HT-29 (cell line): ENCODE measurements around the gene JAG2. TPM values are rescaled to one million over a fixed set of nuclear protein-coding genes. Genes with fewer than 3 reads are reported as not detected.

Experiments
- DNase-seq: peaks from one replicate; pipeline ENCODE4 v3.0.0-alpha.2; 2015; ENCODE audit warnings: low spot score
- total RNA-seq: library from RNA; depleted of rRNA; stranded (reverse); fragments of >200 nt; shearing (Covaris generic); gene quantifications from 2 replicates; pipeline ENCODE4 v1.2.3, GENCODE V29; 2014

Gene JAG2
- total RNA-seq, 1 experiment from 2014 or later: 16.0 TPM

DNA sequence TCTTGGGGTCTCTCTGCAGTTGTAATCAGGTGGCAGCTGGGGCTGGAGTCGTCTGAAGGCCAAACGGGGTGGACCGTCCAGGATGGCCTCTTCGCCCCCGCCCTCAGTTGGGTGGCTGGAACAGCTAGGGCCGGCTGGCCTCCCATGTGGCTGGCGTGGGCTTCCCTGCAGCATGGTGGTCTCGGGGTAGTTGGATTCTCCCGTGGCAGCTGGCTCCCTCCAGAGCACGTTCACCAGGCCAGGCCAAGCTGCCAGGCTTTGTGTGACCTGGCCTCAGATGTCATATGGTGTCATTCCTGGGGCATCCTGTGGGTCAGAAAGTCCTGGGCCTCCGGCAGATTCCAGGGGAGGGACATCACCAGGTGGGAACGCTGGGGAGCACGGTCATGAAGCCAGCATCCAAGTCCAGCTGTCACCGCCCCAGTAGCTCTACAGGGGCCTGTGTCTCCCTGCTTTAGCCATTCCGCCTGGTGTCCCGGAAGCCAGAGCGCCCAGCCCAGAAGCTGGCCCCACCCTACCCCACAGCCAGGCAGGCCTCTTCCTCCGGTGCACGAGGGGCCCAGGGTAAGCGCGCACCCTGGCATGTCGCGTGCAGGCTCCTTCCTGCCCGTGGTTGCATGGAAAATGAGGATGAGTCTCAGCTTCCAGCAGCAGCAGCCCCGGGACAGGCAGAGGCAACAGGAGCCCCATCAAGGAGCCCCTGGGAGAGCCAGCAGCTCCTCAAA lies 13.9 kb upstream of the JAG2 start:
- no peak for DNase-seq

DNA sequence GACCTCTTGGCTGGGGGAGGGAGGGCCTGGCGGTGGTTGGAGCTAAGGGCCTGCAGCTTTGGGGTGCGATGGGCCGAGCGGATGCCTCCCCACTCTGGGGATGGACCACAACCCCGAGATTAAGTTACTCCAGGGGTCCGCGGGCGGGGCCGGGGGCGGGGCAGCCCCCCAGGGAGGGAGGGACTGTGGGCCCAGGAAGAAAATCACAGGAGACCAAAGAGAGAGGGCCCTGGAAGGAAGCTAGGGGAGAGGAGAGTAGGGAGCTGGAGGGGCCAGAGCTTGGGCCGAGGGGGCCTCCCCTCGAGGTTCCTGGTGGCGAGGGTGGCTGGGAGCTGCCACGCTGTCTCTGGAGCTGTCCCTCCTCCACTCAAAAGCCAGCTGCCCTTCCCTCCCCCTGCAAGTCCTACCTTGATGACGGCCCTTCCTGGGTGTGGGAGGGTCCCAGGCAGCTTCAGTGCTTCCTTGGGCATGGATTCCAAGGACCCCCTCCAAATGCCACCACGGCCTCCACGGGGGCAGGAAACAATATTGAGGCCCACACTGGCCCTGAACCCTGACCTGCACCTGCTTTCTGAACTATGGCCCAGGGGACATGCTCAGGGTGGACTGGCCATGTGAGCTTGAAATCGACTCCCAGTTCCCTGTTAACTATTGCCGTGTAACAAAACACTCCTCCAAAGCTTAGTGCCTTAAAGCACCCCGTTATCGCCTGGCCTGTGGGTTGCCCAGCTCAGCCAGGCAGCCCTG lies 13.1 kb upstream of the JAG2 start:
- no peak for DNase-seq

DNA sequence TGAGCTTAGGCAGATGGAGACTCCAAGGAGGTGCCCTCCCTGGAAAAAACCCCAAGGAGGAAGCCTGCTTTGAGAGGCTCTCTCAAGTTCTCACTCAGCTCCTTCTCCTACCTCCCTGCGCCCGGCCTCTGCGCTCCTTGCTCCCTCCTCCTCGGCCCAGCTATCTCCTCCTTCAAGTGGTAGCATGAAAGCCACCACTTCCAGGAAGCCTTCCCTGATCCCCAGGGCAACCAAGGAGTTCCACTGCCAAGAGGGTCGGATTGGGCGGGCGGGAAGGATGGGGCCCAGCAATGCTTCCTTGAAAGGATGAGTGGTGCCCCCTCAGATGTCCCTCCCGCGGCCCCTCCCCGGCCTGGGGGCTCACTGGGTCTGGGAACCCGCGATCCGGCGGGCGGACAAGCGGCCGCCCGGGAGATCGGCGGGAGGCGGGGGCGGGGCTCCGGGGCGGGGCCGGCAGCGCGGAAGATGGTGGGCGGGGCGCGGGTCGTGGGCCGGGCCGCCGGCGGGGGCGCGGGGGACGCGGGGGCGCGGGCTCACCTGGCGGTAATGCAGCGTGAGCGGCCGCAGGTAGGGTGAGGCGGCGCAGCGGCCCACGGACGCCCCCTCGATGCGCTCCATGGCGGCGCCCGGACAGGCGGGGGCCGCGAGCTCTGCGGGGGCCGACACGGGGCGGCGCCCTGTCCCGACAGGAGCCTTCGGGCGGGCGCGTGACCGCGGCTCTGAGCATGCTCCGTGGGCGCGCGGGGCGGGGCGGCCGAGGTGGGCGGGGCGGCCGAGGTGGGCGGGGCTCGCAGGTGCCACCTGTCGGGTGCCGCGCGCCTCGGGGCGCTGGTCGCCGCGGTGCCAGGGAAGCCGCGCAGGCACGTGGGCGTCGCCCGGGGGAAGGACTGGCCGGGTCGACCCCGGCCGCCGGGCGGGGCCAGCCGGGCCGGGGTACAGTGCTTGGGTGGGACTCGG lies 12.3 kb upstream of the JAG2 start, which contains the start of gene NUDT14:
Gene NUDT14 (minus strand): TSS at position 721 of the 957 bp plus-strand sequence. CDS start 103 bp downstream, at position 618.
- DNase-seq: peak; percentile 58

DNA sequence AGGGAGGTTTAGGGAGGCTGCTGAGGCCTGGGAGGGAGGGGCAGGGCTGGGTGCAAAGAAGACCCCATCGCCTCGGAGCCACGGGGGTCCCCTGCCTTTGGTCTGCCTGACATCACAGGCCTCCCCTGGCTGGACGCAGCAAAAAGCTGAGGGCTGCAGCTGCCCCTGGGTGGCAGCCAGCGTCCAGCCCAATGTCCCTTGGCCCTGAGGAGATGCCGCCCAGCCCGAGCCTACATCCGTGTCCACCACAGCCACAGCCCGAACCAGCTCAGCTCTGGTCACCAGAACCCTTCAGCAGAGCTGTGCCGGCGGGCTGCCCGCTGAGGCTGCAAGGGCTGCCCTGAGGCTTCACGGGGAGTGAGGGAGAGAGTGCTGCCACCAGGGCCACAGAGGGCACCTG lies 10.6 kb upstream of the JAG2 start:
- no peak for DNase-seq

DNA sequence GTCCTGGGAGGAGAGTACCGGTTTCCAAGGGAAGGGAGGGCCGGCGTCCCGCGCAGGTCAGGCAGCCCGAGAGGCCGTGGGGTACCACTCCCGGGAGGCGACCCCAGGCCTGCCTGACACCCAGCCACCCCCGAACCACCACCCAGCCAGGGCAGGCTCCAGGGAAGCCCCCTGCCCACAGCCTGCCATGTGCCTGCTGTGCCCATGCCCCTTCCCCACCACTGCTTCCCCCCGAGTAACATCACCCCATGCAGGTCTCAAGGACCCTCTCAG lies 10.2 kb upstream of the JAG2 start:
- DNase-seq: no peak

DNA sequence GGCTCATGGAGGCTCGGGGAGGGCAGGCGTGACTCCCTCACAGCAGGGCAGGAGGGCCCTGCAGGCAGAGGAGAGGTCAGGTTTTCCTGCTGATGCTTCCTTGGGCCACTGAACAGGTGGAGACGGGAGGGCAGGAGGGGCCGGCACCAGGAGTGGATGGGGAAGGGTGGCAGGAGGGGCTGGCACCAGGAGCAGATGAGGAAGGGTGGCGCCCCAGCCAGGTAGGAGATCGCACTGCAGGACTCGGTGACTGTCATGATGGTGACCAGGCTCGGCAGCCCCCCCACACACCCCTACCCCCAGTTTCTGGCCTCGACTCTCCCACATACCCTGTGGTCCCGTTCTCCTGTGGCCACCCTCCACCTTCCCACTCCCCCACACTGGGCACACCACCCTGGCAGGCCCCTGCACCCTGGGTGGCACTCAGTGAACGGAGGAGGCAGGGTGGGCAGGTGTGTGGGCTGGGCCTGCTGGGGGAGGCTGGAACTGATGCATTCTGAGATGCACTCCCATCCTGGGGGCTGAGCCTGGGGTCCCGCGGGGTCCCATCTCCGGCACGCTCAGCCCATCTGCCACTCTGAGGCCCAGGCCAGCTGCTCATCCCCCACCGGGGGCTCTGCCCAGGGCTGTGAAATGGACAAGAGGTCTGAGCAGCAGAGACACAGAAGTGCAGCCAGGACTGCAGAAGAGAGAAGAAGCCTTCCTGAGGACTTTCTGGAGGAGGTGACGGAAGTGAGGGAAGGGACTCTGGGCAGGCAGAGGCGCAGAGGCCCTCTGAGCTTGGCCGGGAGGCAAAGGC lies 9.7 kb upstream of the JAG2 start:
- no peak for DNase-seq

DNA sequence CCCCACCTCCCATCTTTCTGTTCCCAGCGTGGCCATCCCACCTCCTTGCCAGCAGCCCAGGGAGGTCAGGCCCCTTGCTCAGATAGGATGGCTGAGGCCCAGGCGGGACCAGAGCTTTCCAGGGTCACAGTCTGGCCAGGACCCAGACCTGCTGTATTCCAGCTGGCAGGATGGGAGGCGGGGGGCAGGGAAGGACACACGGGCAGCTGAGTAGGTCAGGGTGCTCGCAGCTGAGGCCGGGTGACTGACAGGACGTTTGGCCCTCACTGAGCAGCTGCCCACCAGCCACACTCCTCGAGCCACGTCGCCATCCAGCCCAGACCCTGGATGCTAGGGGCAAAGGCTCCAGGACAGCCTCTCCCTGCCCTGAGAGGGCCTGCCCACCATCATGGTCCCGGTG lies 8.5 kb upstream of the JAG2 start:
- no peak for DNase-seq

DNA sequence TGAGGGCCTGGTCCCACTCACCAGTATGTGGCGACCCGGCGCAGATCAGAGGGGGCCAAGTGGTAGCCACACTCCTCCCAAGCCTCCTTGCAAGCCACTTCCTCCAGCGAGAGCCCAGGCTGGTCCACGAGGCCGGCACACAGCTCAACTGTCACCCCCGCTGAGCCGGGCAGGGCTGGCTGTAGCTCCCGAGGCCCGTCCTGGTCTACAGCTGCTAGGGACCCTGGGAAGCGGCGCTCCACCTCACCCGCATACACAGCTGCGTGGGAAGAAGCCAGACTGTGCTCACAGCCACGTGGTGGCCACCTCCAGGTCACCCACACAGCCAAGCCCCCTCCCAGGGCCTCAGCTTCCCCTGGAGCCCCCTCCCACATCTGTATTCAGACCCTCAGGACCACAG lies 7.9 kb upstream of the JAG2 start:
- DNase-seq: no peak

DNA sequence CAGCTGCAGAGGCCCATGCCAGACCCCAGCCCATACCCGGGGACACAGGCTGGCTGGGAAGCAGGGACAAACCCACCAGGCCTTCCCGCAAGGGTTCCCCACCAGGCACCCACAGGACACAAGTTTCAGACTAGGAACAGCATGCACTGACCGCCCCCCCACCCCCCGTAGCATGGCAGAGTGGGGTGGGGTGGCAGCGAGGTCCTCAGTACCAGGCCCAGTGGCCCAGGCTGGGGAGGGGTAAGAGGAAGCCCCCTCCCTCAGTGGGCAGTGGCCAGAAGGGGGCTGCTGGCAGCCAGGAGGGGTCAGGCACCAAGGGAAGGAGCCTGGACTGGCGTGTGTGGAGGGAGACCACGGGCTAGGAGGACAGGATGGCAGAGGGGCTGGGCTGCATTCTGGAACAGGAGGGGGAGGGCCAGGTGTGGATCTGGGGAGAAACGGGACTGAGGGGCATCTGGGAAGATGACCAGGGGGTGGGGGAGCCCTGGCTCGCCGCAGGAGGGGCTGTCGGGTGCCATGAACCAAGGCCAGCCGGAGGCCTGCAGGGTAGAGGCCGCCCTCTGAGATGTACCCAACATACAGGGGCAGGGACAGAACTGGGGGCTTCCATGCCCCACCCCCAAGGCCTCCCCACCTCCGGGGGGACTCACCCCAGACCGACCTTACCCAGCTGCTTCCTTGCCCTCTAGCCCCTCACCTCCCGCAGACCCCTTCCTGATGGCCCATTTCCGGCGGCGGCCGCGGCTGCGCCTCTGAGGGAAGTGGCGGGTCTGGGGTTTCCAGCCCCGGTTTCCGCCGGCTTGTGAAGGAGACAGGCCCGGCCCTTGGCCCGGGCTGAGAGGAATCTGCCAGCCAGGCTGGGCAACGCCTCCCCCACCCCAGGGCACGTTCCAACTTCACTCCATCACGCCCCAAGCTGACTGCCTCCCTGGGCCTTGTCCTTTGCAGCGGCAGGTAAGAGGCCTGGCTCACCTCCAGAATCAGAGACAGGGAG lies 5.6 kb upstream of the JAG2 start:
- DNase-seq: no peak

DNA sequence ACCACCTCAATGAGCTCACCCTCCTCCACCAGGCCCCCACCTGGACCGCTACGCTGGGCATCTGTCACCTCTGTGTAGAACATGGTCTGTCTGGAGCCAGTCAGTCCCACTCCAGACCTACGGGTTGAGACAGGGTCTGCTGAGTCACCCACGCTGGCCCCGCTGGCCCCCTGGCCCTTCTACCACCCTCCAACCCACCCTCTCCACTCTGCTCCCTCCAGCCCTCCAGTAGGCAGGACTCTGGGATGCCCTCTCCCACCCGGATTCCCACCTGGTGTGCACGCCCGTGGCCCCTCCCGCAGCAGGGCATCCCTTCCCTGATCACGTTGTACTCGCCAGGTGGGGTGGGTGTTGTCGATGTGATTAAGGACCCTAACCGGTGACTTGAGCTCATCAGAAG lies 4.6 kb upstream of the JAG2 start:
- no peak for DNase-seq

DNA sequence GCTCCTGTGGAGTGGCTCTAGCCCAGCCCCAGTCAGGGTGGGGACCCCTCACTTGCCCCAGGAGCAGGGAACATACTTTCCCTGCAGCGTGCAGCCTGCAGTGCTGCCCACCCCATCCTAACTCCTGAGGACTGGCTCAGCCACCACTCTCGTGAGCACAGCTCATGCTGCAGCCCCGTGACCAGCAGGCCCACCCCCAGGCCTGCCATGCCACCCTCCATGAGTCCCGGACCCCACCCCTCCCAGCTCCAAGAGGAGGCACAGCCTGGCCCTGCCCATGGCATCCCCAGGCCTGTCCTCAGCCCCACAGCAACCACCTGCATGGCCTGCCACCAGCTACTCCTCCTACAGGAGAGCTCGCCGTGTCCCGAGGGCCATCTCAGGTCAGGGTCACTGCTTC lies 3.9 kb upstream of the JAG2 start:
- DNase-seq: no peak

DNA sequence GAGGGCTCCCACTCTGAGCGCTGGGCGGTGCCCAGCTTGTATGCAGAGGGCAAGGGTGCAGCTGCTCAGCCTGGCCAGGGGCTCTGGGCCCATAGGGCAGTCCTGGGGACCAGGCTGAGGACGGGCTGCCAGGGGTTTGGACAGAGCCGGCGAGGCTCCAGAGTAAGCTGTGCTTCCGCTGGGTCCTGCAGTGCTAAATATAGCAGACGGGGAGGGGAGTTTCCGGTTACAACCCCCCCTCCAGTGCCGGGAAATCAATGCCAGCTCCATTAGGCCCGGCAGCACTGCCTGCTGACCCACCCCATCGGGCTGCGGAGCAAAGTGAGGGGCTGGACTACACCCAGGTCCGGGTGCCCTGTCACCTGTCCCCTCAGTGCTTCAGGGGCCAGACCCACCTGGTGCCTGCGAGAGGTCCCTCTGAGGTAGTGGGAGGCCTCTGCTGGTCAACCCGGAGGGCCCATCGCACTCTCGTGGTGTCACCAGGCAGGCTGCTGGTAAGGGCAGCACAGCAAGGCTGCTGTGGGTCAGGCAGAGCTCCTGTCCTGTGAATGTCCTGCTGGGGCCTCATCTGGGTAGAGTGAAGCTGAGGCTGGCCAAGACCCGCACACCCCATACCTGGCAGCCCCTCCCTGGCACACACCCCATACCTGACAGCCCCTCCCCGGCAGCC lies 2.6 kb upstream of the JAG2 start:
- no peak for DNase-seq

DNA sequence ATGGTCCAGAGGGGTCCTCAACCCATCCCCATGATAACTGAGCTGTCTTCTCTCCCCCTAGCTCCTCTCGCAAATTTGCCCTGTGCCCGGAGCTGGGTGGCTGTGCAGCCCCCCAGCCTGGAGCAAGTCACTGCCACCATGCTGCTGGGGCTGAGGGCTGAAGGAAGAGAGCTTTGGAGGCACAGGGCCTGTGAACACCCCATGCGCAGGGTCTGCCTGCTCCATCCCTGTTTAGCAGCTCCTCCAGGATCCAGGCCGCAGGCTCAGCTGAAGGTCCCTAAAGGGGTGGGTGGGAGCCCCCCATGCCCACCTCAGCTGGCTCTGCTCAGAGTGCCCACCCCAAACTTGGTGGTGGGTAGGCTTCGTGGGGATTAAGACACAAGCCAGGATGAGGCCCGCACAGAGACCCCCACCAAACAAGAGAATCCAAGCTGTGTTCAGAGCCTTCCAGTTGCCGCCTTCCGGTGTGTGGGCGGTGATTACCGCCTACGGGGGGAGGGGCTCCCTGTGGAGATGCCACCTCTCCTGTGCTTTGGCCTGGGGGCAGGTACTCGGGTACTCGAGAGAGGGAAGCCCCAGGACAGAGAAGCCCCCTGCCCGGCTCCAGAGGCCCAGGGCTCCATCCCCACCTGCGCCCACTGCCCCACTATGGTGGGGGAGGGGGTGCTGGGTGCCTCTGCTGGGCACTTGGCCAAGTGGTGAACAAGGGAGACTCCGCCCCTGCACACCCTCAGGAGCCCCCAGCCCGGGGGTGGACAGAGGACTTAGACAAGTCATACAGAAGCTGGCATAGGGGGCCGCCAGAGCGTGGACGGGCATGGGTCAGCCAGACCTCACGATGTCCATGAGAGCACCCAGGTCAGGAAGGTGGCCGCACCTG lies 1.4 kb upstream of the JAG2 start:
- no peak for DNase-seq

DNA sequence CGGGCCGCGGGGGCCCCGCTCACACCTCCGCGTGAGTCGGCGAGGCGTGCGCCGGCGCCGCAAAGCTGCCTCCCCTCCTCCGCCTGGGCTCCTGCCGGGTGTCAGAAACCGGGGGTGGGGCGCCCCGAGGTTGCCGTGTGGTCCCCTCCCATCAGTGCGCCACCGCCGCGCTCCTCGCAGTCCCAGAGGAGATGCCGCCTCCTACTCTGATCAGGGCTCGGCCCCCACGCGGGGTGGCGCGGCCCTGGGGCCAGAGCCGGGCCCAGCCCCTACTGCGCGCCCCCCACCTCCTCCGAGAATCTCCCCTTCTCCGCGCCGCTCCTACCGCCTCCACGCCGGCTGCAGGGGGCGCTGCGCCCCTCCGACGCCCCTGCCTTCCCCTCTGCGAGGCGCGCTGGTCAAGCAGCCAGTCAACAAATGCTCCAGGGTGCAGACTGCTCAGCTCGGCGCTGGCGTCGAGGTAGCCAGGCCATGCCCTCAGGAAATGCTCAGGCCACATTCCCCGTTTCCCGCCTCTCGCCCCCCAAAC lies 467 bp upstream of the JAG2 start:
- DNase-seq: no peak

DNA sequence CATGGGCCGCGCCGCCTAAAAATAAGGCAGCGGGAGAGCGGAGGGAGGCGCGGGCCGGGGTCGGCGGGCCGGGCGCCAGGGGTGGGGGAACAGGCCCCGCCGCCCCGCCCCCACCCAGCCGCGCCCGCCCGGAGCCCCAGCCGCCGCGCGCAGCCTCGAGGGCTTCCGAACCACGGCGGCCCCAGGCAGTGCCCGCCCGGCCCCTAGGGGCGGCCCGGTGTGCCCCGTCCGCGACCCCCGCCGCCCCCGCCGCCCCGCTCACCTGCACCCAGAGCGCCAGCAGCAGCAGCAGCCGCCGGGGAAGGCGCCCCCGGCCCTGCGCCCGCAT lies 519 bp downstream of the JAG2 start:
- no peak for DNase-seq

DNA sequence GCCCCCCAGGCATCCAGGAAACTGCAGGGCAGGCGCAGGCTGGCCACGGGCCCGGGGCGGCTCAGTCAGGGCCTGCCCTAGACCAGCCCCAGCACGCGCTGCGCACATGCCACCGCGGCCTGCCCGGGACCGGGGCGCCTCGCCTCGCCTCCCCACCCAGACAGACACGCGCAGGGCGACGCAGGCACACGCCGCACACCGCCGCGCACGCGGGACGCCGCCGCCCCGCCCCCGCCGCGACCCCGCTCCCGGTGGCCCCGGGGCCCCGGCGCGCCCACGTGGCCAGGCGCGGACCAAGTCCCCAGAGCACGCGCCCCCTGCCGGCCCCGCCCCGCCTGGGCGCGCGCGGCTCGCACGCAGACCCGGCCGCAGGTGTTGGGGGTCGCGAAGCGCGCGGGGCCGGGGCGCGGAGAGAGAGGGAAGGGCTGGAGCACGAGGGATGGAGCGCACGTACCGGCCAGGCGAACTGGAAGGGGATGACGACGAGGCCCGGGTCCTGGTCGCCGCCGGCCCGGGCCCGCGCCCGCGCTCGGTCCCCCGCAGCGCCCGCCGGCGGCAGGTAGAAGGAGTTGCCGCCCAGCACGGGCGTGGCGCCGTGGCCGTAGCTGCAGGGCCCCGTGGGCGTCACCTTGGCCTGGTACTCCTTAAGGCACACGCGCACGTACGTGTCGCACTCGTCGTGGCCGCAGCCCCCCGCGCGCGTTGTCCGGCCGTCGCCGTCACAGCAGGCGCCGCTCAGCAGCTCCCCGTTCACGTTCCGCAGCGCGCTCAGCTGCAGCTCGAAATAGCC lies 1.1 kb downstream of the JAG2 start:
- no peak for DNase-seq

DNA sequence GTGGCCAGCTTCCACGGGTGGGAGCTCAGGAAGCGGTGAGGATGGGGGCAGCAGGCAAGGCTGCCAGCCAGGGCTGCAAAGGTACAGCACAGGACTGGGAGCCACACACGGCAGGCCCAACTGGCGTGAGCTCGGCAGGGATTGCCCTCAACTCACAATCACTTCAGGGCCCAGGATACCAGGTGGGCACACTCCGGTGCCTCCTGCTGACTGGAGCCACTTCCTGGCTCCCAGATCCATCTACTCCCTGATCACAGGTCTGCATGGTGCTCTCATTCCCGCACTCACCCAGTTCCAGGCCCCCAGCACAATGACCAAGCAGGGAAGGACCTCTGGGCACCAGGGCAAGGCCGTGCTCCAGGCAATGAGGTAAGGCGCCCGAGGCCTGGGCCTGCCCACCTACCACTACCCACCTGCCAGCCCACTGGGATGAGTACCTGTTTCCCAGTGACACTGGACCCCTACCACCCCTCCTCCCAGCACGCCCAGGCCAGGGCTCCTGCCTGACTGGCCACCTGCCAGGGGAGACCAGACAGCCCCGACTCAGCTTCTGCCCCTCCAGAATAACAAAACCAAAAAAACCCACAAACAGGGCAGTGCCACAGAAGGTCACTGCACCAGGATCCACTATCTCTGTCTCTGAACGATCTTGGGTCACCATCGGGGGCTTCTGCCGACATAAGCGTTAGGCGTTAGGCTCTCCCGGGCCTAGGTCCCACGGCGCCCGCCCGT lies 1.8 kb downstream of the JAG2 start:
- no peak for DNase-seq
